H1 (cell line): Measurements from ENCODE around the gene RNF44.

Experiments
- CHD1 ChIP-seq: IDR thresholded peaks from 2 replicates; pipeline ENCODE4 v1.6.1; 2012; ENCODE audit warnings: low read depth, low read length, improper control_type of control experiment
- EZH2 ChIP-seq: fragments of 200-600 bp; sonication (generic); IDR thresholded peaks from 2 replicates; pipeline ENCODE4 v1.7.1; 2012; ENCODE audit warnings: low read depth, mild to moderate bottlenecking, moderate library complexity, low read length, inconsistent platforms; ENCODE audit not compliant: severe bottlenecking
- NRF1 ChIP-seq: IDR thresholded peaks from 2 replicates; pipeline ENCODE4 v1.6.1; 2011; ENCODE audit warnings: mild to moderate bottlenecking, low read depth, low read length, improper control_type of control experiment
- POLR2A ChIP-seq, 2 experiments: IDR thresholded peaks; 1 replicate in 1 of 2; 2 replicates in 1 of 2; pipeline ENCODE4 v1.6.1; 2011; ENCODE audit warnings: low read depth in 2 of 2, low read length in 2 of 2, mild to moderate bottlenecking in 2 of 2; ENCODE audit errors: control extremely low read depth in 1 of 2
- SIRT6 ChIP-seq: IDR thresholded peaks from one replicate; pipeline ENCODE4 v1.7.1; 2012; ENCODE audit warnings: low read length, inconsistent platforms
- TAF1 ChIP-seq: IDR thresholded peaks from 2 replicates; pipeline ENCODE4 v1.6.1; 2011; ENCODE audit warnings: mild to moderate bottlenecking, low read depth, low read length
- ZNF274 ChIP-seq: IDR thresholded peaks from 2 replicates; pipeline ENCODE4 v1.7.0; 2012; ENCODE audit warnings: low read length, borderline replicate concordance; ENCODE audit errors: extremely low read depth
- TF ChIP-seq, protein P1 (sequence below), 3 experiments: IDR thresholded peaks; 1 replicate in 2 of 3; 2 replicates in 1 of 3; pipeline versions ENCODE4 v1.5.1 to v1.6.1; 2011; ENCODE audit warnings: low read length in 3 of 3, mild to moderate bottlenecking in 3 of 3, inconsistent platforms in 2 of 3, low read depth in 1 of 3, moderate library complexity in 1 of 3; ENCODE audit not compliant: insufficient read depth in 1 of 3; ENCODE audit errors: control extremely low read depth in 1 of 3
- TF ChIP-seq, protein P2 (sequence below): IDR thresholded peaks from 2 replicates; pipeline ENCODE4 v1.6.1; 2012; ENCODE audit warnings: inconsistent platforms

GRCh38 chr5:176514244-176514950 is 22.8 kb downstream of the RNF44 start:
- TF ChIP-seq, protein P1, sequence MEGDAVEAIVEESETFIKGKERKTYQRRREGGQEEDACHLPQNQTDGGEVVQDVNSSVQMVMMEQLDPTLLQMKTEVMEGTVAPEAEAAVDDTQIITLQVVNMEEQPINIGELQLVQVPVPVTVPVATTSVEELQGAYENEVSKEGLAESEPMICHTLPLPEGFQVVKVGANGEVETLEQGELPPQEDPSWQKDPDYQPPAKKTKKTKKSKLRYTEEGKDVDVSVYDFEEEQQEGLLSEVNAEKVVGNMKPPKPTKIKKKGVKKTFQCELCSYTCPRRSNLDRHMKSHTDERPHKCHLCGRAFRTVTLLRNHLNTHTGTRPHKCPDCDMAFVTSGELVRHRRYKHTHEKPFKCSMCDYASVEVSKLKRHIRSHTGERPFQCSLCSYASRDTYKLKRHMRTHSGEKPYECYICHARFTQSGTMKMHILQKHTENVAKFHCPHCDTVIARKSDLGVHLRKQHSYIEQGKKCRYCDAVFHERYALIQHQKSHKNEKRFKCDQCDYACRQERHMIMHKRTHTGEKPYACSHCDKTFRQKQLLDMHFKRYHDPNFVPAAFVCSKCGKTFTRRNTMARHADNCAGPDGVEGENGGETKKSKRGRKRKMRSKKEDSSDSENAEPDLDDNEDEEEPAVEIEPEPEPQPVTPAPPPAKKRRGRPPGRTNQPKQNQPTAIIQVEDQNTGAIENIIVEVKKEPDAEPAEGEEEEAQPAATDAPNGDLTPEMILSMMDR (IDR thresholded peaks at IDR 0.05; ENCODE audit: control extremely low read depth in 1 of 3, insufficient read depth in 1 of 3, low read depth in 1 of 3, low read length in 3 of 3), result no peak
- TF ChIP-seq POLR2A (IDR thresholded peaks at IDR 0.05; ENCODE audit: control extremely low read depth in 1 of 2, low read depth in 2 of 2, low read length in 2 of 2), result no peak
- no peak for TF ChIP-seq TAF1
- TF ChIP-seq CHD1, result no peak
- TF ChIP-seq ZNF274, result no peak
- no peak for TF ChIP-seq NRF1
- no peak for TF ChIP-seq EZH2
- no peak for TF ChIP-seq SIRT6
- TF ChIP-seq, protein P2, sequence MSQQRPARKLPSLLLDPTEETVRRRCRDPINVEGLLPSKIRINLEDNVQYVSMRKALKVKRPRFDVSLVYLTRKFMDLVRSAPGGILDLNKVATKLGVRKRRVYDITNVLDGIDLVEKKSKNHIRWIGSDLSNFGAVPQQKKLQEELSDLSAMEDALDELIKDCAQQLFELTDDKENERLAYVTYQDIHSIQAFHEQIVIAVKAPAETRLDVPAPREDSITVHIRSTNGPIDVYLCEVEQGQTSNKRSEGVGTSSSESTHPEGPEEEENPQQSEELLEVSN, result no peak
